ENCODE results near the gene CD2AP.
"Not testable (repeated sequence)": the region's sequence is repeated elsewhere in the genome, so short reads cannot be mapped to it uniquely, and the experiment has no call there.

The CD2AP gene

GRCh38 chr6:47496935-47497579 lies 19.5 kb downstream of the CD2AP start:
- no peak for DNase-seq (ENCODE audit: low read depth)

- DNase-seq (ENCODE audit: low read depth): no peak
Observed at GRCh38 chr6:47502920-47503319, 25.3 kb downstream of the CD2AP start.

- DNase-seq (ENCODE audit: low read depth): no peak
Observed at GRCh38 chr6:47509937-47510336, 32.3 kb downstream of the CD2AP start.

- DNase-seq (ENCODE audit: low read depth): no peak
Observed at GRCh38 chr6:47512872-47513271, 35.3 kb downstream of the CD2AP start.

GRCh38 chr6:47519279-47519678 lies 41.7 kb downstream of the CD2AP start:
- DNase-seq (ENCODE audit: low read depth): no peak

- no peak for DNase-seq (ENCODE audit: low read depth)
Observed at GRCh38 chr6:47520282-47520681, 42.7 kb downstream of the CD2AP start.

GRCh38 chr6:47521961-47522360 lies 44.4 kb downstream of the CD2AP start:
- DNase-seq (ENCODE audit: low read depth): no peak

- no peak for DNase-seq (ENCODE audit: low read depth)
Observed at GRCh38 chr6:47524136-47524845, 46.7 kb downstream of the CD2AP start.

GRCh38 chr6:47525330-47526057 lies 47.9 kb downstream of the CD2AP start:
- DNase-seq (ENCODE audit: low read depth): no peak

GRCh38 chr6:47527274-47527673 lies 49.7 kb downstream of the CD2AP start:
- DNase-seq (ENCODE audit: low read depth): no peak

GRCh38 chr6:47529734-47530133 lies 52.1 kb downstream of the CD2AP start:
- DNase-seq (ENCODE audit: low read depth): no peak

- DNase-seq (ENCODE audit: low read depth): no peak
Observed at GRCh38 chr6:47532981-47533585, 55.5 kb downstream of the CD2AP start.

GRCh38 chr6:47534063-47534462 lies 56.5 kb downstream of the CD2AP start:
- DNase-seq (ENCODE audit: low read depth): no peak

GRCh38 chr6:47535316-47536225 lies 58.0 kb downstream of the CD2AP start:
- no peak for DNase-seq (ENCODE audit: low read depth)

- no peak for DNase-seq (ENCODE audit: low read depth)
Observed at GRCh38 chr6:47536816-47537401, 59.3 kb downstream of the CD2AP start.

GRCh38 chr6:47545223-47545622 lies 67.6 kb downstream of the CD2AP start:
- DNase-seq (ENCODE audit: low read depth): no peak

- DNase-seq (ENCODE audit: low read depth): no peak
Observed at GRCh38 chr6:47551670-47552069, 74.1 kb downstream of the CD2AP start.

- no peak for DNase-seq (ENCODE audit: low read depth)
Observed at GRCh38 chr6:47552319-47552718, 74.7 kb downstream of the CD2AP start.

GRCh38 chr6:47553243-47553642 lies 75.7 kb downstream of the CD2AP start:
- not testable (repeated sequence) for DNase-seq (ENCODE audit: low read depth)

- DNase-seq (ENCODE audit: low read depth): not testable (repeated sequence)
Observed at GRCh38 chr6:47556459-47556858, 78.9 kb downstream of the CD2AP start.

GRCh38 chr6:47563162-47563561 lies 85.6 kb downstream of the CD2AP start:
- DNase-seq (ENCODE audit: low read depth): no peak
